Measurements from ENCODE around the gene TP73.

TP73 gene

GRCh38 chr1:3734602-3735001, 82.3 kb downstream of the TP73 start:
- Histone ChIP-seq H3K9me3 (ENCODE audit: control insufficient read depth, insufficient read depth, low read length) (no peaks in the 10 kb centered on the region), H3K27me3 (ENCODE audit: control insufficient read depth, insufficient read depth, low read length) (no peaks in the 10 kb centered on the region)

DNA sequence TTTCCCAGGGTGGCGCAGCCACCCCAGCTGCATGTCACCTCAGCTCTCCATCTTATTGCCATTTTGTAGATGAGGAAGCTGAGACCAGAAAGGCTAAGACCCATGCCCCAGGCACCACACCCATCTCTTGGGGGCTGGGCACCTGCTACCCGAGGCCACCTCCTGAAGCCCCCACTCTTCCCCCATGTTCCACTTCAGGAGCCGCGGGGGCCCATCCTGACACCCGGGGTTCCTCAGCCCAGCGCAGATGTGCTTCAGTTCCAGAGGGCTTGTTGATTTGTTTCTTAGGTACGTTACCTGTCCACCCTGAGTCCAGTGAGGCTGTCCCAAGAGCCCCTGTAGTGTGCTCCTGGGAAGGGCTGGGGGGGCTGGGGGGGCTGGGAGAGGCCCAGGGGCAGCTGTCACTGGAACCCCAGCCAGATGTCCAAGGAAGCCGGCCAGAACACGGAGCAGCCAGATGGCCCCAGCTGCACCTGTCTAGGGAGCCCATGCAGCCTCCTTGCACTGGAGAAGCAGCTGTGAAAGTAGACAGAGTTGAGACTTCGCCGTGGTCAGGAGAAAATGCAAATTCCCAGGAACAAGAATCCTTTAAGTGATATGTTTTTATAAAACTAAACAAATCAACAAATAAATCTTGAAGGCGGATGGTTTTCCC, 82.8 kb downstream of the TP73 start:
- Histone ChIP-seq H3K27me3 (ENCODE audit: control insufficient read depth, insufficient read depth, low read length) (no peaks in the 10 kb centered on the region), H3K36me3 (ENCODE audit: control insufficient read depth, insufficient read depth, low read length) (peaks cover 32% of the 10 kb centered on the region), H3K9ac (ENCODE audit: low read depth, low read length) (no peak overlapping the region)

More at GRCh38 chr1:3734602-3735001, 82.3 kb downstream of the TP73 start:
- Histone ChIP-seq H3K4me1 (ENCODE audit: control insufficient read depth, insufficient read depth, low read length) (no peaks in the 10 kb centered on the region), H3K36me3 (ENCODE audit: control insufficient read depth, insufficient read depth, low read length) (peaks cover 27% of the 10 kb centered on the region), H3K9ac (ENCODE audit: low read depth, low read length) (no peak overlapping the region), H3K4me3 (ENCODE audit: low read depth, low read length) (no peak overlapping the region)

GRCh38 chr1:3735688-3736087, 83.4 kb downstream of the TP73 start:
- no peak overlapping the region for H3K9ac ChIP-seq (ENCODE audit: low read depth, low read length)
- no peaks in the 10 kb centered on the region for H3K27me3 ChIP-seq (ENCODE audit: control insufficient read depth, insufficient read depth, low read length)
- H3K9me3 ChIP-seq (ENCODE audit: control insufficient read depth, insufficient read depth, low read length): no peaks in the 10 kb centered on the region
- no peak overlapping the region for H3K4me3 ChIP-seq (ENCODE audit: low read depth, low read length)
- no peaks in the 10 kb centered on the region for H3K4me1 ChIP-seq (ENCODE audit: control insufficient read depth, insufficient read depth, low read length)
- H3K36me3 ChIP-seq (ENCODE audit: control insufficient read depth, insufficient read depth, low read length): peaks cover 35% of the 10 kb centered on the region

More for the DNA sequence above, 82.8 kb downstream of the TP73 start:
- Histone ChIP-seq H3K9me3 (ENCODE audit: control insufficient read depth, insufficient read depth, low read length) (no peaks in the 10 kb centered on the region), H3K4me1 (ENCODE audit: control insufficient read depth, insufficient read depth, low read length) (no peaks in the 10 kb centered on the region), H3K4me3 (ENCODE audit: low read depth, low read length) (no peak overlapping the region)

GRCh38 chr1:3736131-3736561, 83.8 kb downstream of the TP73 start:
- peaks cover 37% of the 10 kb centered on the region for H3K36me3 ChIP-seq (ENCODE audit: control insufficient read depth, insufficient read depth, low read length)
- H3K9me3 ChIP-seq (ENCODE audit: control insufficient read depth, insufficient read depth, low read length): no peaks in the 10 kb centered on the region
- no peak overlapping the region for H3K4me3 ChIP-seq (ENCODE audit: low read depth, low read length)
- H3K4me1 ChIP-seq (ENCODE audit: control insufficient read depth, insufficient read depth, low read length): no peaks in the 10 kb centered on the region
- H3K9ac ChIP-seq (ENCODE audit: low read depth, low read length): no peak overlapping the region
- H3K27me3 ChIP-seq (ENCODE audit: control insufficient read depth, insufficient read depth, low read length): no peaks in the 10 kb centered on the region

DNA sequence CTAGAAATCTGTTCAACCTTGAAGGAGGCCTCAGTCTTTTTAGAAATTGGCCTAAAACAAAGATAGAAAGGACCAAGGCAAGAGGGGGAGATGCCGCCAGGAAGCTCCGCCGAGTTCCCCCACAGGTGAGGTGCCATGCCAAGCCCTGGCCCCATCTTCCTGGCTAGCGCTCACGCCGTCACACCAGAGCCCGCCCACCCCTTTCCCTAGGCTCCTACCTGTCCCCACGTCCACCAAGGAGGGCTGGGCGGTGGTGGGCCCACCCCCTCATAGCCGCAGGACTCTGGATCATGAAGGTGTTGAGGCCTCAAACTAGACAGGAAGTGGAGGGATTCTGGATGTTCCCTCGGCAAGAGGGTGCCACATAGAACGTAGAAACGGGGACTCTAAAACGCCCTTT, 84.4 kb downstream of the TP73 start:
- no peaks in the 10 kb centered on the region for H3K27me3 ChIP-seq (ENCODE audit: control insufficient read depth, insufficient read depth, low read length)
- H3K36me3 ChIP-seq (ENCODE audit: control insufficient read depth, insufficient read depth, low read length): peaks cover 43% of the 10 kb centered on the region
- H3K9me3 ChIP-seq (ENCODE audit: control insufficient read depth, insufficient read depth, low read length): no peaks in the 10 kb centered on the region
- H3K4me3 ChIP-seq (ENCODE audit: low read depth, low read length): no peak overlapping the region
- no peak overlapping the region for H3K9ac ChIP-seq (ENCODE audit: low read depth, low read length)
- no peaks in the 10 kb centered on the region for H3K4me1 ChIP-seq (ENCODE audit: control insufficient read depth, insufficient read depth, low read length)

GRCh38 chr1:3738943-3739342, 86.6 kb downstream of the TP73 start:
- Histone ChIP-seq H3K27me3 (ENCODE audit: control insufficient read depth, insufficient read depth, low read length) (no peaks in the 10 kb centered on the region), H3K9me3 (ENCODE audit: control insufficient read depth, insufficient read depth, low read length) (no peaks in the 10 kb centered on the region), H3K4me1 (ENCODE audit: control insufficient read depth, insufficient read depth, low read length) (no peaks in the 10 kb centered on the region), H3K9ac (ENCODE audit: low read depth, low read length) (no peak overlapping the region), H3K36me3 (ENCODE audit: control insufficient read depth, insufficient read depth, low read length) (peaks cover 58% of the 10 kb centered on the region), H3K4me3 (ENCODE audit: low read depth, low read length) (no peak overlapping the region)

- no peak overlapping the region for H3K4me3 ChIP-seq (ENCODE audit: low read depth, low read length)
- H3K27me3 ChIP-seq (ENCODE audit: control insufficient read depth, insufficient read depth, low read length): no peaks in the 10 kb centered on the region
- H3K4me1 ChIP-seq (ENCODE audit: control insufficient read depth, insufficient read depth, low read length): peaks cover 1% of the 10 kb centered on the region
- H3K36me3 ChIP-seq (ENCODE audit: control insufficient read depth, insufficient read depth, low read length): peaks cover 53% of the 10 kb centered on the region
- no peaks in the 10 kb centered on the region for H3K9me3 ChIP-seq (ENCODE audit: control insufficient read depth, insufficient read depth, low read length)
- H3K9ac ChIP-seq (ENCODE audit: low read depth, low read length): no peak overlapping the region
These were observed 87.7 kb downstream of the TP73 start for GRCh38 chr1:3740042-3740441.

GRCh38 chr1:3740752-3741151, 88.4 kb downstream of the TP73 start:
- no peaks in the 10 kb centered on the region for H3K27me3 ChIP-seq (ENCODE audit: control insufficient read depth, insufficient read depth, low read length)
- H3K4me3 ChIP-seq (ENCODE audit: low read depth, low read length): no peak overlapping the region
- no peaks in the 10 kb centered on the region for H3K9me3 ChIP-seq (ENCODE audit: control insufficient read depth, insufficient read depth, low read length)
- peaks cover 56% of the 10 kb centered on the region for H3K36me3 ChIP-seq (ENCODE audit: control insufficient read depth, insufficient read depth, low read length)
- no peak overlapping the region for H3K9ac ChIP-seq (ENCODE audit: low read depth, low read length)
- peaks cover 8% of the 10 kb centered on the region for H3K4me1 ChIP-seq (ENCODE audit: control insufficient read depth, insufficient read depth, low read length)

GRCh38 chr1:3741566-3742438, 89.5 kb downstream of the TP73 start:
- no peaks in the 10 kb centered on the region for H3K27me3 ChIP-seq (ENCODE audit: control insufficient read depth, insufficient read depth, low read length)
- no peak overlapping the region for H3K4me3 ChIP-seq (ENCODE audit: low read depth, low read length)
- peaks cover 10% of the 10 kb centered on the region for H3K4me1 ChIP-seq (ENCODE audit: control insufficient read depth, insufficient read depth, low read length)
- H3K9me3 ChIP-seq (ENCODE audit: control insufficient read depth, insufficient read depth, low read length): no peaks in the 10 kb centered on the region
- peaks cover 54% of the 10 kb centered on the region for H3K36me3 ChIP-seq (ENCODE audit: control insufficient read depth, insufficient read depth, low read length)
- H3K9ac ChIP-seq (ENCODE audit: low read depth, low read length): no peak overlapping the region

GRCh38 chr1:3742439-3743298, 90.4 kb downstream of the TP73 start:
- H3K4me3 ChIP-seq (ENCODE audit: low read depth, low read length): no peak overlapping the region
- H3K27me3 ChIP-seq (ENCODE audit: control insufficient read depth, insufficient read depth, low read length): no peaks in the 10 kb centered on the region
- H3K9me3 ChIP-seq (ENCODE audit: control insufficient read depth, insufficient read depth, low read length): no peaks in the 10 kb centered on the region
- no peak overlapping the region for H3K9ac ChIP-seq (ENCODE audit: low read depth, low read length)
- peaks cover 48% of the 10 kb centered on the region for H3K36me3 ChIP-seq (ENCODE audit: control insufficient read depth, insufficient read depth, low read length)
- H3K4me1 ChIP-seq (ENCODE audit: control insufficient read depth, insufficient read depth, low read length): peaks cover 10% of the 10 kb centered on the region

- H3K4me1 ChIP-seq (ENCODE audit: control insufficient read depth, insufficient read depth, low read length): peaks cover 10% of the 10 kb centered on the region
- H3K9ac ChIP-seq (ENCODE audit: low read depth, low read length): no peak overlapping the region
- H3K27me3 ChIP-seq (ENCODE audit: control insufficient read depth, insufficient read depth, low read length): no peaks in the 10 kb centered on the region
- H3K4me3 ChIP-seq (ENCODE audit: low read depth, low read length): no peak overlapping the region
- H3K9me3 ChIP-seq (ENCODE audit: control insufficient read depth, insufficient read depth, low read length): no peaks in the 10 kb centered on the region
- H3K36me3 ChIP-seq (ENCODE audit: control insufficient read depth, insufficient read depth, low read length): peaks cover 41% of the 10 kb centered on the region
These were observed 91.1 kb downstream of the TP73 start for GRCh38 chr1:3743421-3743820.

Data from iPS-15b (cell line).